ENCODE results near the gene P2RX6.

Gene P2RX6

GRCh38 chr22:21032868-21033688 lies 18.1 kb downstream of the P2RX6 start:
- TF ChIP-seq TOX (CRISPR knock-in tag; IDR thresholded peaks at IDR 0.05; ENCODE audit: borderline replicate concordance) (no peak), ZFP30 (CRISPR knock-in tag; IDR thresholded peaks at IDR 0.05) (no peak), GLIS3 (CRISPR knock-in tag; IDR thresholded peaks at IDR 0.05) (no peak), ZNF565 (CRISPR knock-in tag; conservative IDR thresholded peaks at IDR 0.05; ENCODE audit: low read depth) (no peak), SNAI2 (CRISPR knock-in tag; IDR thresholded peaks at IDR 0.05) (no peak), PPARA (CRISPR knock-in tag; IDR thresholded peaks at IDR 0.05; ENCODE audit: borderline replicate concordance) (no peak), PATZ1 (CRISPR knock-in tag; IDR thresholded peaks at IDR 0.05; ENCODE audit: borderline replicate concordance) (no peak)
- ATAC-seq: no peak

- ATAC-seq: no peak
- TF ChIP-seq ZFP30 (CRISPR knock-in tag; IDR thresholded peaks at IDR 0.05) (no peak), TSHZ2 (CRISPR knock-in tag; IDR thresholded peaks at IDR 0.05) (no peak), ZFP3 (CRISPR knock-in tag; IDR thresholded peaks at IDR 0.05) (no peak), CSDC2 (CRISPR knock-in tag; IDR thresholded peaks at IDR 0.05) (no peak), ESRRG (CRISPR knock-in tag; IDR thresholded peaks at IDR 0.05) (no peak)
These were observed 18.9 kb downstream of the P2RX6 start for GRCh38 chr22:21033895-21034294.

- TF ChIP-seq ZFP30 (CRISPR knock-in tag; IDR thresholded peaks at IDR 0.05) (no peak), TOX (CRISPR knock-in tag; IDR thresholded peaks at IDR 0.05; ENCODE audit: borderline replicate concordance) (no peak), ZC3H10 (CRISPR knock-in tag; IDR thresholded peaks at IDR 0.05) (no peak), TSHZ2 (CRISPR knock-in tag; IDR thresholded peaks at IDR 0.05) (no peak), ARNTL (CRISPR knock-in tag; IDR thresholded peaks at IDR 0.05; ENCODE audit: borderline replicate concordance, low read depth) (no peak), BACH2 (CRISPR knock-in tag; IDR thresholded peaks at IDR 0.05; ENCODE audit: borderline replicate concordance) (no peak), PATZ1 (CRISPR knock-in tag; IDR thresholded peaks at IDR 0.05; ENCODE audit: borderline replicate concordance) (no peak), ISL1 (CRISPR knock-in tag; IDR thresholded peaks at IDR 0.05) (no peak), OSR1 (CRISPR knock-in tag; IDR thresholded peaks at IDR 0.05) (no peak), POU6F1 (CRISPR knock-in tag; IDR thresholded peaks at IDR 0.05; ENCODE audit: borderline replicate concordance, low read depth) (no peak), CREB5 (CRISPR knock-in tag; IDR thresholded peaks at IDR 0.05; ENCODE audit: low read depth) (no peak), ZNF565 (CRISPR knock-in tag; conservative IDR thresholded peaks at IDR 0.05; ENCODE audit: low read depth) (no peak), ZNF8 (CRISPR knock-in tag; IDR thresholded peaks at IDR 0.05) (no peak), PPARA (CRISPR knock-in tag; IDR thresholded peaks at IDR 0.05; ENCODE audit: borderline replicate concordance) (no peak)
- no peak for ATAC-seq
These were observed 20.0 kb downstream of the P2RX6 start for GRCh38 chr22:21034989-21035388.

Measured in SK-N-SH treated with all-trans-retinoic acid at 6 μM for 48 hours (cell line).